A172 (cell line): Measurements from ENCODE around the gene ZNF283. TPM values are rescaled to one million over a fixed set of nuclear protein-coding genes. Genes with fewer than 3 reads are reported as not detected.
"Not testable (repeated sequence)": the region's sequence is repeated elsewhere in the genome, so short reads cannot be mapped to it uniquely, and the experiment has no call there.

Experiments used
- DNase-seq: peaks from one replicate; pipeline ENCODE4 v3.0.0-alpha.2; 2015; ENCODE audit warnings: low spot score
- total RNA-seq: library from RNA; depleted of rRNA; stranded (reverse); fragments of >200 nt; shearing (Covaris generic); gene quantifications from 2 replicates; pipeline ENCODE4 v1.2.3, GENCODE V29; 2014; rRNA removed

Gene ZNF283
- total RNA-seq, 1 experiment from 2014 or later = 4.7 TPM

DNA sequence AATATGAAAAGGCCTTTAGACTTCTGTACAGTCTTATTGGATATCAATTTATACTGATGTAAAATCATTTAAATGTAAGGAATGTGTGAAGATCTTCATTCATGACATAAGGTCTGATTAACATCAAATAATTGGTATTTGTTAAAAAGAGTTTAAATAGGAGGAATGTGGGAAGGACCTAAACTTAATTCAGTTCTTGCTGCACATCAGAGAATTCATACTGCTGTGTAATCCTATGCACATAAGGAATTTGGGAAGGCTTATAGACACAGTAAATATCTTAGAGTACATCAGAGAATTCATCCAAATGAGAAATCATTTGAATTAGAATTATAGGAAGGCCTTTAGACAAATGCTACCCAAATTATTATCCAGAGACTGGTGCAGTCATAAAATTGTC lies 21.7 kb downstream of the ZNF283 start:
- DNase-seq = no peak

- no peak for DNase-seq
Measured at GRCh38 chr19:43858174-43858573, 31.1 kb downstream of the ZNF283 start.

GRCh38 chr19:43866923-43867322 lies 39.8 kb downstream of the ZNF283 start:
- not testable (repeated sequence) for DNase-seq

DNA sequence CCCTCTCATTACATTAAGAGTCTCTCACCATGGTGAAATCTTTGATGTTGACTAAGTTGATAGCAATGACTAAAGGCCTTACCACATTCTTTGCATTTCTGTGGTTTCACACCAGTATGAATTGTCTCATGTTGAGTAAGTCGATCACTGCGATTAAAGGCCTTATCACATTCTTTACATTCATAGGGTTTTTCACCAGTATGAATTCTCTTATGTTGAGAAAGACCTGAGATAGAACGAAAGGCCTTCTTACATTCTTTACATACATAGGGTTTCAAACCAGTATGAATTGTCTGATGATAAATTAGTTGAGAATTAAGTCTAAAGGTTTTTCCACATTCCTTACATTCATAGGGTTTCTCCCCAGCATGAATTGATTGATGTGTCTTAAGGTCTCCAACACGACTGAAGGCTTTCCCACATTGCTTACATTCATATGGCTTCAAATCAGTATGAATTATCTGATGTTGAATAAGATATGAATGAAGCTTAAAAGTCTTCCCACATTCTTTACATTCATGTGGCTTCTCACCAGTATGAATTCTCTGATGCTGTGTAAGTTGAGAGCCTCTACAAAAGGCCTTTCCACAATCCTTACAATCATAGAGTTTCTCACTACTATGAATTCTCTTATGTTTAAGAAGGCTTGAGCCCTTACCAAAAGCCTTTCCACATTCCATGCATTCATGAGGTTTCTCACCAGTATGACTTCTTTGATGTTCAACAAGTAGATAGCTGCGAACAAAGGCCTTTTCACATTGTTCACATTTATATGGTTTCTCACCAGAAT lies 45.6 kb downstream of the ZNF283 start:
- DNase-seq = peak; percentile 33

DNA sequence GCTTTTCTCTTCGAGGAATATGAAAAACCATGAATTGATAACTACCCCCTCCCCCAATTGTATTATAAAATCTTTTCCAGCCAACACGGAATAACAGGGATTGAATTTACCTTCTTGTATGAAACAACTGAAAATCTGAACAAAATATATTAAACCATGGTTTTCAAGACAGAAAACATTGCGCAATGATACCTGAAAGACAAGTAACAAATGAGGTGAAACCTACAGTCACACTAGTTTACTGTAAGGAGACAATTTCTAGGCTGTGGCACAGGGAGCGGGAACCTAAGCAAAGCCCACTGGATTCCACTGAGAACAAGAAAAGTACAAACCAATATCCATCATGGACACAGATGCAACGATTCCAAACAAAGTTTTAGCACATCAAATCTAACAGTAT lies 53.4 kb downstream of the ZNF283 start:
- no peak for DNase-seq

DNA sequence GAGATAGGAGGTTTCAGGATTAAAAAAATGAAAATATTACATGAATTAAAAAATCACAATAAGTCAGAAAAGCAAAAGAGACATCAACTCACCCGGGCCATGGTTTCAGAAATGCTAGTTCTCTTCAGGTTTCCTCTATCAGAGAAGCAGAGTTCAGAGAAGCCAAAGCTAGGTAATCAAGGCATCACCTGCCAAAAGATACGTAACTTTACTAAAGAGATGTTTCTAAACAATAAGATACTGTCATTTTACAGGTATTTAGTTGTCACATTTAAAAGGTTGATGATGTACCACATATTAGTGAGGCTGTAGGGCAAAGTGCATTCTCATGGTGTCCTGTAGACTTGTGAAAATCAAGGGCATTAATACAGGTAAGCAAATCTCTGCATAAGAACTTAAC lies 56.7 kb downstream of the ZNF283 start, which contains the start of gene ZNF404:
Gene ZNF404, minus strand, starts transcription at position 101 of the 400 bp plus-strand sequence.
- DNase-seq = no peak

- no peak for DNase-seq
Measured at GRCh38 chr19:43895727-43896308, 68.7 kb downstream of the ZNF283 start.

Other genes starting within 250 kb of the ZNF283 start
- gene IRGQ, start 231.2 kb upstream of the ZNF283 start, total RNA-seq = 22.0 and 37.2 TPM in 2 replicates
- gene ZNF576, start 230.7 kb upstream of the ZNF283 start, total RNA-seq = 15.8 and 22.5 TPM in 2 replicates
- not detected in 2 replicates for gene SRRM5, start 215.2 kb upstream of the ZNF283 start, total RNA-seq
- gene ZNF428, start 207.7 kb upstream of the ZNF283 start, total RNA-seq = 56.8 and 59.2 TPM in 2 replicates
- gene CADM4, start 187.5 kb upstream of the ZNF283 start, total RNA-seq = 78.5 and 139 TPM in 2 replicates
- gene PLAUR, start 157.2 kb upstream of the ZNF283 start, total RNA-seq = 159 and 160 TPM in 2 replicates
- not detected in 2 replicates for gene IRGC, start 111.2 kb upstream of the ZNF283 start, total RNA-seq
- gene SMG9, start 72.4 kb upstream of the ZNF283 start, total RNA-seq = 15.9 and 23.1 TPM in 2 replicates
- gene KCNN4, start 46.3 kb upstream of the ZNF283 start, total RNA-seq = 57.6 and 68.6 TPM in 2 replicates
- gene LYPD5, start 24.9 kb upstream of the ZNF283 start, total RNA-seq = 0.31 TPM in 1 of 2 replicates, not detected in the other
- 2.1 and 3.5 TPM in 2 replicates for gene ZNF404, start 56.6 kb downstream of the ZNF283 start, total RNA-seq
- gene ZNF45, start 108.0 kb downstream of the ZNF283 start, total RNA-seq = 11.1 and 15.9 TPM in 2 replicates
- 3.9 and 5.8 TPM in 2 replicates for gene ZNF221, start 123.9 kb downstream of the ZNF283 start, total RNA-seq
- gene ZNF155, start 156.9 kb downstream of the ZNF283 start, total RNA-seq = 5.1 and 5.8 TPM in 2 replicates
- 6.0 and 6.3 TPM in 2 replicates for gene ZNF230, start 175.6 kb downstream of the ZNF283 start, total RNA-seq
- gene ZNF222, start 198.1 kb downstream of the ZNF283 start, total RNA-seq = 7.2 and 9.0 TPM in 2 replicates
- gene ZNF223, start 224.7 kb downstream of the ZNF283 start, total RNA-seq = 3.8 and 4.5 TPM in 2 replicates
- gene ZNF284, start 244.8 kb downstream of the ZNF283 start, total RNA-seq = 1.1 and 2.6 TPM in 2 replicates